GM06990 (cell line): ENCODE results near the gene KCNJ18.
"Not testable (repeated sequence)": the region's sequence is repeated elsewhere in the genome, so short reads cannot be mapped to it uniquely, and the experiment has no call there.

Experiments
- DNase-seq: peaks from one replicate; pipeline ENCODE4 v3.0.0-alpha.2; 2011; ENCODE audit not compliant: insufficient read length; ENCODE audit errors: extremely low read depth
- H3K27me3 ChIP-seq: replicated peaks from 2 replicates; pipeline ENCODE4 v1.6.0; 2011; ENCODE audit warnings: low read length; ENCODE audit not compliant: control insufficient read depth, insufficient read depth
- H3K36me3 ChIP-seq: 2 replicates; pipeline ENCODE4 v1.5.1; 2011; ENCODE audit warnings: low read length; ENCODE audit not compliant: control insufficient read depth, insufficient read depth
- H3K4me3 ChIP-seq: replicated peaks from 2 replicates; pipeline ENCODE4 v1.5.1; 2011; ENCODE audit warnings: low read depth, mild to moderate bottlenecking, control low read depth, low read length
- CTCF ChIP-seq: IDR thresholded peaks from 2 replicates; pipeline ENCODE4 v1.5.1; 2011; ENCODE audit warnings: low read length, control low read depth, mild to moderate bottlenecking, inconsistent platforms; ENCODE audit not compliant: insufficient read depth, poor library complexity, severe bottlenecking

The KCNJ18 gene

GRCh38 chr17:21667413-21668117 is 24.8 kb upstream of the KCNJ18 start:
- DNase-seq, H3K36me3 ChIP-seq, H3K27me3 ChIP-seq, H3K4me3 ChIP-seq: not testable (repeated sequence)

GRCh38 chr17:21668118-21668488 is 24.2 kb upstream of the KCNJ18 start:
- not testable (repeated sequence) for H3K4me3 ChIP-seq, H3K36me3 ChIP-seq, H3K27me3 ChIP-seq, DNase-seq

GRCh38 chr17:21668746-21669508 is 23.4 kb upstream of the KCNJ18 start:
- H3K27me3 ChIP-seq, H3K36me3 ChIP-seq, H3K4me3 ChIP-seq, DNase-seq: not testable (repeated sequence)

- not testable (repeated sequence) for H3K4me3 ChIP-seq, H3K27me3 ChIP-seq, DNase-seq, H3K36me3 ChIP-seq
Observed at GRCh38 chr17:21669616-21670360, 22.5 kb upstream of the KCNJ18 start.

- not testable (repeated sequence) for H3K27me3 ChIP-seq, H3K36me3 ChIP-seq, H3K4me3 ChIP-seq, DNase-seq
Observed at GRCh38 chr17:21670361-21671155, 21.8 kb upstream of the KCNJ18 start.

GRCh38 chr17:21671437-21671836 is 20.9 kb upstream of the KCNJ18 start:
- H3K4me3 ChIP-seq = not testable (repeated sequence)

GRCh38 chr17:21671871-21672270 is 20.5 kb upstream of the KCNJ18 start:
- not testable (repeated sequence) for DNase-seq, H3K36me3 ChIP-seq, H3K27me3 ChIP-seq

More at GRCh38 chr17:21671437-21671836, 20.9 kb upstream of the KCNJ18 start:
- not testable (repeated sequence) for H3K27me3 ChIP-seq, H3K36me3 ChIP-seq, DNase-seq

GRCh38 chr17:21673451-21674241 is 18.7 kb upstream of the KCNJ18 start:
- H3K27me3 ChIP-seq, H3K4me3 ChIP-seq, H3K36me3 ChIP-seq, DNase-seq: not testable (repeated sequence)

More at GRCh38 chr17:21671871-21672270, 20.5 kb upstream of the KCNJ18 start:
- not testable (repeated sequence) for H3K4me3 ChIP-seq

- no peaks in the 10 kb centered on the region for H3K36me3 ChIP-seq
- H3K27me3 ChIP-seq = no peaks in the 10 kb centered on the region
- TF ChIP-seq CTCF = no peak
Observed at GRCh38 chr17:21674242-21674731, 18.0 kb upstream of the KCNJ18 start.

GRCh38 chr17:21674891-21675738 is 17.2 kb upstream of the KCNJ18 start:
- not testable (repeated sequence) for DNase-seq, H3K36me3 ChIP-seq, H3K4me3 ChIP-seq, H3K27me3 ChIP-seq

More at GRCh38 chr17:21674242-21674731, 18.0 kb upstream of the KCNJ18 start:
- no peak for DNase-seq
- H3K4me3 ChIP-seq = no peak overlapping the region

- not testable (repeated sequence) for H3K36me3 ChIP-seq, H3K27me3 ChIP-seq, H3K4me3 ChIP-seq, DNase-seq
Observed at GRCh38 chr17:21675739-21676130, 16.6 kb upstream of the KCNJ18 start.
